PC-9 (cell line): ENCODE results near the gene BCAS3. TPM values are rescaled to one million over a fixed set of nuclear protein-coding genes. Genes with fewer than 3 reads are reported as not detected.

Experiments
- BruUV-seq: library from RNA; stranded (reverse); fragments of 400-500 nt; replicated peaks from 2 replicates; lab custom pipeline; 2021; lab: Mats Ljungman, UMichigan
- CTCF ChIA-PET: fragments of 300-600 bp; sonication (Branson Sonifier 250); formaldehyde crosslinking; loops from one replicate; lab custom pipeline; 2022; ENCODE audit warnings: antibody characterized with exemption; lab: Charles Lee
- POLR2A ChIA-PET: fragments of 300-600 bp; sonication (Branson Sonifier 250); formaldehyde crosslinking; loops from one replicate; lab custom pipeline; 2022; ENCODE audit warnings: antibody characterized with exemption; ENCODE audit not compliant: unreplicated experiment; lab: Charles Lee
- DNase-seq, 2 experiments: peaks; one replicate each; pipeline versions ENCODE4 v3.0.0 to v3.0.0-alpha.2; 2015 to 2022; ENCODE audit warnings: mixed read lengths in 1 of 2
- H2AFZ ChIP-seq: fragments of 200-600 bp; sonication (generic); 2 replicates; pipeline ENCODE4 v1.8.1; 2017; ENCODE audit warnings: antibody characterized with exemption
- H3F3A ChIP-seq: fragments of 200-600 bp; sonication (generic); 2 replicates; pipeline ENCODE4 v1.8.1; 2017; ENCODE audit warnings: antibody characterized with exemption, mild to moderate bottlenecking, low read depth; ENCODE audit not compliant: insufficient read depth
- H3K27ac ChIP-seq: fragments of 200-600 bp; sonication (generic); 2 replicates; pipeline ENCODE4 v1.6.1; 2016; ENCODE audit warnings: mixed run types
- H3K27me3 ChIP-seq: fragments of 200-600 bp; sonication (generic); 2 replicates; pipeline ENCODE4 v1.6.1; 2016; ENCODE audit warnings: low read depth, mixed run types; ENCODE audit not compliant: insufficient read depth
- H3K36me3 ChIP-seq: fragments of 200-600 bp; sonication (generic); 2 replicates; pipeline ENCODE4 v1.6.1; 2016; ENCODE audit warnings: low read depth, mixed run types
- H3K4me1 ChIP-seq: fragments of 200-600 bp; sonication (generic); replicated peaks from 2 replicates; pipeline ENCODE4 v1.6.1; 2016; ENCODE audit warnings: mixed run types; ENCODE audit not compliant: insufficient read depth
- H3K4me2 ChIP-seq: fragments of 200-600 bp; sonication (generic); 2 replicates; pipeline ENCODE4 v1.6.1; 2017; ENCODE audit warnings: mixed run types
- H3K4me3 ChIP-seq: fragments of 200-600 bp; sonication (generic); 2 replicates; pipeline ENCODE4 v1.6.1; 2016; ENCODE audit warnings: mixed run types
- H3K79me2 ChIP-seq: fragments of 200-600 bp; sonication (generic); 2 replicates; pipeline ENCODE4 v1.6.1; 2017; ENCODE audit warnings: low read depth, mixed run types
- H3K9me2 ChIP-seq: fragments of 200-600 bp; sonication (generic); 2 replicates; pipeline ENCODE4 v1.8.1; 2017; ENCODE audit warnings: mild to moderate bottlenecking; ENCODE audit not compliant: insufficient read depth
- H3K9me3 ChIP-seq: fragments of 200-600 bp; sonication (generic); 2 replicates; pipeline ENCODE4 v1.8.1; 2016; ENCODE audit warnings: low read depth; ENCODE audit not compliant: insufficient read depth
- H4K20me1 ChIP-seq: fragments of 200-600 bp; sonication (generic); 2 replicates; pipeline ENCODE4 v1.8.1; 2017; ENCODE audit not compliant: insufficient read depth
- CTCF ChIP-seq: fragments of 200-600 bp; sonication (generic); conservative IDR thresholded peaks from 2 replicates; pipeline ENCODE4 v1.6.1; 2017; ENCODE audit warnings: mixed run types, antibody characterized with exemption, mild to moderate bottlenecking, moderate library complexity
- EZH2 ChIP-seq: fragments of 200-600 bp; sonication (generic); IDR thresholded peaks from 2 replicates; pipeline ENCODE4 v1.8.0; 2017; ENCODE audit warnings: antibody characterized with exemption, low read depth
- intact Hi-C: fragments of 100-400 bp; cut with micrococcal nuclease; formaldehyde crosslinking; loops from one replicate; pipeline ENCODE4 v1.10.0; 2022; ENCODE audit not compliant: unreplicated experiment
- total RNA-seq: library from RNA; stranded (reverse); gene quantifications from 2 replicates; pipeline ENCODE4 v1.2.3, GENCODE V29; 2021

BCAS3 gene
- total RNA-seq, 1 experiment from 2014 or later, result 26.0 TPM

GRCh38 chr17:60630352-60630751, 47.3 kb upstream of the BCAS3 start:
- Histone ChIP-seq H3K4me2 (no peak overlapping the region), H3K9me2 (no peaks in the 10 kb centered on the region), H3K4me1 (no peaks in the 10 kb centered on the region), H3K4me3 (no peak overlapping the region), H3K36me3 (no peaks in the 10 kb centered on the region), H3K27me3 (no peaks in the 10 kb centered on the region), H3K9me3 (no peaks in the 10 kb centered on the region), H3F3A (no peaks in the 10 kb centered on the region), H3K79me2 (no peaks in the 10 kb centered on the region), H2AFZ (no peak overlapping the region), H4K20me1 (peaks cover 7% of the 10 kb centered on the region), H3K27ac (no peak overlapping the region)
- no peak for TF ChIP-seq CTCF
- no peak for TF ChIP-seq EZH2
- intact Hi-C loops, result loop anchor here (10.0 kb wide), 1 partner anchor 526 kb away; no protein-coding TSS in a partner anchor
- ChIA-PET POLR2A (no interaction called here), CTCF (interaction anchor here (0.6 kb wide), 1 partner anchor 1495 kb away, joined by 17 read pairs; no protein-coding TSS in a partner anchor)
- DNase-seq, result no peak
- no TSS peak for BruUV-seq

GRCh38 chr17:60631119-60631518, 46.5 kb upstream of the BCAS3 start:
- POLR2A ChIA-PET, result no interaction called here
- H3K79me2 ChIP-seq, result no peaks in the 10 kb centered on the region
- BruUV-seq, result no TSS peak
- H3K4me3 ChIP-seq, result no peak overlapping the region
- H3K4me1 ChIP-seq, result no peaks in the 10 kb centered on the region
- no peak for TF ChIP-seq EZH2
- no peak for TF ChIP-seq CTCF
- no peaks in the 10 kb centered on the region for H3K36me3 ChIP-seq
- H4K20me1 ChIP-seq, result peaks cover 7% of the 10 kb centered on the region
- no peak overlapping the region for H2AFZ ChIP-seq
- H3K4me2 ChIP-seq, result no peak overlapping the region
- intact Hi-C loops, result loop anchor here (10.0 kb wide), 1 partner anchor 526 kb away; no protein-coding TSS in a partner anchor
- no peak for DNase-seq
- no peaks in the 10 kb centered on the region for H3K9me3 ChIP-seq
- no peak overlapping the region for H3K27ac ChIP-seq
- CTCF ChIA-PET, result no interaction called here
- H3K27me3 ChIP-seq, result no peaks in the 10 kb centered on the region
- H3F3A ChIP-seq, result no peaks in the 10 kb centered on the region
- no peaks in the 10 kb centered on the region for H3K9me2 ChIP-seq

- no peaks in the 10 kb centered on the region for H3K79me2 ChIP-seq
- H3K9me3 ChIP-seq, result no peaks in the 10 kb centered on the region
- no peak overlapping the region for H3K27ac ChIP-seq
- no peak for TF ChIP-seq EZH2
- TF ChIP-seq CTCF, result no peak
- no peak overlapping the region for H2AFZ ChIP-seq
- H3K4me1 ChIP-seq, result peaks cover 6% of the 10 kb centered on the region; the same call in 1 of the 2 replicates
- DNase-seq, result no peak
- ChIA-PET POLR2A (interaction anchor here (0.6 kb wide), 1 partner anchor 486 kb away, joined by 6 read pairs; no protein-coding TSS in a partner anchor), CTCF (interaction anchor here (0.5 kb wide), 1 partner anchor 652 kb away, joined by 3 read pairs; no protein-coding TSS in a partner anchor)
- intact Hi-C loops, result loop anchor here (1.0 to 10.0 kb wide), 3 partner anchors 201 to 533 kb away; no protein-coding TSS in a partner anchor
- peaks cover 7% of the 10 kb centered on the region; the same call in 1 of the 2 replicates for H4K20me1 ChIP-seq
- peaks cover 20% of the 10 kb centered on the region for H3F3A ChIP-seq
- no peaks in the 10 kb centered on the region for H3K36me3 ChIP-seq
- no peaks in the 10 kb centered on the region for H3K27me3 ChIP-seq
- no peak overlapping the region for H3K4me3 ChIP-seq
- H3K9me2 ChIP-seq, result no peaks in the 10 kb centered on the region
- H3K4me2 ChIP-seq, result no peak overlapping the region
- BruUV-seq, result no TSS peak
Measured at GRCh38 chr17:60637683-60638082, 40.0 kb upstream of the BCAS3 start.
